ENCODE results near the gene CD200R1. TPM values are rescaled to one million over a fixed set of nuclear protein-coding genes. Genes with fewer than 3 reads are reported as not detected.
A peak's percentile ranks its signal among the peaks of the same experiment; 100 is the strongest.

The CD200R1 gene
- polyA plus RNA-seq, 4 donors, result 0.27 to 1.3 (median 0.48) TPM; not detected in 1

GRCh38 chr3:112967828-112968227, 7.1 kb downstream of the CD200R1 start:
- H3K9me3 ChIP-seq (ENCODE audit: control insufficient read depth in 2 of 2, insufficient read depth in 1 of 2, low read depth in 1 of 2, low read length in 1 of 2), result peaks cover 0 to 15% of the 10 kb centered on the region in 2 donors
- no peaks in the 10 kb centered on the region for H3K4me1 ChIP-seq (ENCODE audit: control insufficient read depth in 3 of 3, insufficient read depth in 2 of 3, low read depth in 1 of 3, low read length in 2 of 3)
- WGBS, 3 donors, result 12 to 47% (median 25%) methylated on average over 1 of the region's 1 CpG
- H3K36me3 ChIP-seq (ENCODE audit: control insufficient read depth in 3 of 3, insufficient read depth in 2 of 3, low read depth in 1 of 3, low read length in 3 of 3), result no peaks in the 10 kb centered on the region
- DNase-seq, result no peak
- no peaks in the 10 kb centered on the region for H3K27me3 ChIP-seq (ENCODE audit: control insufficient read depth in 3 of 3, insufficient read depth in 3 of 3, low read length in 3 of 3)
- no peak overlapping the region for H3K4me3 ChIP-seq (ENCODE audit: low read depth in 1 of 3, low read length in 3 of 3)
- FAIRE-seq, result no peak
- no peak overlapping the region for H3K27ac ChIP-seq (ENCODE audit: low read depth in 1 of 3, low read length in 2 of 3)

DNA sequence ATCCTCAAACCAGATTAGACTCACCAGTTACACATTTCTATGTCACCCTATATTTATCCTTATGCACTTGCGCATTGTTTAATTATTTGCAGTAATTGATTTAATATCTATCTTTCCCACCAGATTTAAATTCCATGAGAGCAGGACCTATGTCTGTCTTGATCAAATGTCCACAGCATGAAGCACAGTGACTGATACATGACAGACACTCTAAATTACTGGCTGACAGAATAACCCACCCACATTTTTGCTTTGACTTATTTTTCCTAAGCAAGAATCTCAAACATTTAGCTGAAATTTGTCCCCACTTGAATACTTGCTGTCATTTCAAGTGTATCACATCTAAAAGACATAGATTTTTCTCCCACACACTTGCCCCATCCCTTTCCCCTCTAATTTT, 7.5 kb downstream of the CD200R1 start:
- DNase-seq (no peak), FAIRE-seq (no peak)
- H3K27ac ChIP-seq (ENCODE audit: low read depth in 1 of 3, low read length in 2 of 3), result no peak overlapping the region
- H3K4me1 ChIP-seq (ENCODE audit: control insufficient read depth in 3 of 3, insufficient read depth in 2 of 3, low read depth in 1 of 3, low read length in 2 of 3), result no peaks in the 10 kb centered on the region
- no peak overlapping the region for H3K4me3 ChIP-seq (ENCODE audit: low read depth in 1 of 3, low read length in 3 of 3)
- peaks cover 0 to 15% of the 10 kb centered on the region in 2 donors for H3K9me3 ChIP-seq (ENCODE audit: control insufficient read depth in 2 of 2, insufficient read depth in 1 of 2, low read depth in 1 of 2, low read length in 1 of 2)
- WGBS, 3 donors, result 91 to 95% (median 95%) methylated on average over 1 of the region's 1 CpG
- H3K36me3 ChIP-seq (ENCODE audit: control insufficient read depth in 3 of 3, insufficient read depth in 2 of 3, low read depth in 1 of 3, low read length in 3 of 3), result no peaks in the 10 kb centered on the region
- H3K27me3 ChIP-seq (ENCODE audit: control insufficient read depth in 3 of 3, insufficient read depth in 3 of 3, low read length in 3 of 3), result no peaks in the 10 kb centered on the region

DNA sequence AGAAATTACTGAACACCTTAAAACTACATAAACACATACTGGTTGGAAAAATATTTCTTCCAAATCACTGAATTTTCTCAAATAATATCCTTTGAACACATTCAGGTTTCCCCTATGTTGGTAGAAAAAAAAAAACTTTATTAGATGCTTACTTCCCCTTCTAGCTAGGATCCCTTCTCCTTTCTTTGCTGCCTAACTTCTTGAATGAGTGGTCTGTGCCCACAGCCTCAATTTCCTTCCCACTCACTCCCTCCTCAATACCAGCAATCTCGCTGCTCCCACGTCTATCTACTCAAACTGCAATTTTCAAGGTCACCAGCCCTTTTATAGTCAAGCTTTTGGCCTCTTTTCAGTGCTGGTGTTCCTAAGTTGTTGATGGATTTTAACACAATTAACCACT, 8.3 kb downstream of the CD200R1 start:
- H3K36me3 ChIP-seq (ENCODE audit: control insufficient read depth in 3 of 3, insufficient read depth in 2 of 3, low read depth in 1 of 3, low read length in 3 of 3), result no peaks in the 10 kb centered on the region
- no peak overlapping the region for H3K4me3 ChIP-seq (ENCODE audit: low read depth in 1 of 3, low read length in 3 of 3)
- H3K4me1 ChIP-seq (ENCODE audit: control insufficient read depth in 3 of 3, insufficient read depth in 2 of 3, low read depth in 1 of 3, low read length in 2 of 3), result no peaks in the 10 kb centered on the region
- FAIRE-seq (no peak), DNase-seq (no peak)
- 10 to 34% (median 20%) methylated on average over 2 of the region's 2 CpGs for WGBS, 3 donors
- peaks cover 0 to 15% of the 10 kb centered on the region in 2 donors for H3K9me3 ChIP-seq (ENCODE audit: control insufficient read depth in 2 of 2, insufficient read depth in 1 of 2, low read depth in 1 of 2, low read length in 1 of 2)
- H3K27ac ChIP-seq (ENCODE audit: low read depth in 1 of 3, low read length in 2 of 3), result no peak overlapping the region
- no peaks in the 10 kb centered on the region for H3K27me3 ChIP-seq (ENCODE audit: control insufficient read depth in 3 of 3, insufficient read depth in 3 of 3, low read length in 3 of 3)

GRCh38 chr3:112965656-112966055, 9.2 kb downstream of the CD200R1 start:
- Histone ChIP-seq H3K4me3 (ENCODE audit: low read depth in 1 of 3, low read length in 3 of 3) (no peak overlapping the region), H3K27me3 (ENCODE audit: control insufficient read depth in 3 of 3, insufficient read depth in 3 of 3, low read length in 3 of 3) (no peaks in the 10 kb centered on the region), H3K4me1 (ENCODE audit: control insufficient read depth in 3 of 3, insufficient read depth in 2 of 3, low read depth in 1 of 3, low read length in 2 of 3) (no peaks in the 10 kb centered on the region), H3K36me3 (ENCODE audit: control insufficient read depth in 3 of 3, insufficient read depth in 2 of 3, low read depth in 1 of 3, low read length in 3 of 3) (no peaks in the 10 kb centered on the region), H3K9me3 (ENCODE audit: control insufficient read depth in 2 of 2, insufficient read depth in 1 of 2, low read depth in 1 of 2, low read length in 1 of 2) (peaks cover 0 to 15% of the 10 kb centered on the region in 2 donors), H3K27ac (ENCODE audit: low read depth in 1 of 3, low read length in 2 of 3) (no peak overlapping the region)
- WGBS, 3 donors, result 88 to 93% (median 90%) methylated on average over 6 of the region's 6 CpGs
- DNase-seq (no peak), FAIRE-seq (no peak)

GRCh38 chr3:112963683-112964082, 11.2 kb downstream of the CD200R1 start:
- H3K9me3 ChIP-seq (ENCODE audit: control insufficient read depth in 2 of 2, insufficient read depth in 1 of 2, low read depth in 1 of 2, low read length in 1 of 2), result peaks cover 0 to 15% of the 10 kb centered on the region in 2 donors
- no peaks in the 10 kb centered on the region for H3K27me3 ChIP-seq (ENCODE audit: control insufficient read depth in 3 of 3, insufficient read depth in 3 of 3, low read length in 3 of 3)
- DNase-seq, result no peak
- no peak for FAIRE-seq
- H3K4me3 ChIP-seq (ENCODE audit: low read depth in 1 of 3, low read length in 3 of 3), result no peak overlapping the region
- no peaks in the 10 kb centered on the region for H3K4me1 ChIP-seq (ENCODE audit: control insufficient read depth in 3 of 3, insufficient read depth in 2 of 3, low read depth in 1 of 3, low read length in 2 of 3)
- no peaks in the 10 kb centered on the region for H3K36me3 ChIP-seq (ENCODE audit: control insufficient read depth in 3 of 3, insufficient read depth in 2 of 3, low read depth in 1 of 3, low read length in 3 of 3)
- H3K27ac ChIP-seq (ENCODE audit: low read depth in 1 of 3, low read length in 2 of 3), result no peak overlapping the region

DNA sequence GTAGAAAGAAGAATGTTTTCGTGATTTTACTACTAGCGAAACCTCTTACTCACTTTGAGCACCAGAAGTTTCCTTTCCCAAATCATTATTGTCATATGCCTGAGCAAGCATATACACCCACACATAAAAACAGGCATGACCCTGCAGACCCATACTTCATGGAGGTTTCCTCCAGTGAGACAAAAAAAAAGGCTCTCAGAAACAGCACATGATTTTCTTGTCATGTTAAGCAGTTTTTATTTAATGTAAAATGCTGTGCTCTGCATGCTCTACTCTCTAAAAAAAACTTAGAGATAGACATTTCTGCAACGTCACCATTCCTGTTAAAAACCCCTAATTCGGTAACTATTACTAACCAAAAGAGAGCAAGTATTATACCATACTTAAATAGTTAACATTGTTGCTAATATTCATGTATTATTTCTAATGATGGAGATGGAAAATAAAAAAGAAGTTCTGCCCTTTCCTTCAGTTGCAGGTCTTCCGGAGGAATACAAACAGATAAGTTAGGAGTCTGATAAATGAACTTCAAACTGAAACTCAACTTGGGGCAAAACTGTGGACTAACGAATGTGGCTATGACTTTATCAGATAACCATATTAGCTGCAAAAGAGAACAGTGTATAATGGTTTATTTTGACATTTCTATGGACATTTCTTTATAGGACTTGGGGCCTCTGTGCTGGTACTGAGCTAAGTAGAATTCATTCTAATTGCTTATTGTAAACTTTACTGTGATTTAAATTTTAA, 15.9 kb downstream of the CD200R1 start:
- no peaks in the 10 kb centered on the region for H3K36me3 ChIP-seq (ENCODE audit: control insufficient read depth in 3 of 3, insufficient read depth in 2 of 3, low read depth in 1 of 3, low read length in 3 of 3)
- H3K4me3 ChIP-seq (ENCODE audit: low read depth in 1 of 3, low read length in 3 of 3), result no peak overlapping the region
- DNase-seq (no peak), FAIRE-seq (peak; percentile 72)
- H3K27me3 ChIP-seq (ENCODE audit: control insufficient read depth in 3 of 3, insufficient read depth in 3 of 3, low read length in 3 of 3), result no peaks in the 10 kb centered on the region
- no peak overlapping the region for H3K27ac ChIP-seq (ENCODE audit: low read depth in 1 of 3, low read length in 2 of 3)
- WGBS, 3 donors, result 46 to 55% (median 47%) methylated on average over 6 of the region's 6 CpGs
- peaks cover 0 to 14% of the 10 kb centered on the region in 2 donors for H3K9me3 ChIP-seq (ENCODE audit: control insufficient read depth in 2 of 2, insufficient read depth in 1 of 2, low read depth in 1 of 2, low read length in 1 of 2)
- H3K4me1 ChIP-seq (ENCODE audit: control insufficient read depth in 3 of 3, insufficient read depth in 2 of 3, low read depth in 1 of 3, low read length in 2 of 3), result no peaks in the 10 kb centered on the region

DNA sequence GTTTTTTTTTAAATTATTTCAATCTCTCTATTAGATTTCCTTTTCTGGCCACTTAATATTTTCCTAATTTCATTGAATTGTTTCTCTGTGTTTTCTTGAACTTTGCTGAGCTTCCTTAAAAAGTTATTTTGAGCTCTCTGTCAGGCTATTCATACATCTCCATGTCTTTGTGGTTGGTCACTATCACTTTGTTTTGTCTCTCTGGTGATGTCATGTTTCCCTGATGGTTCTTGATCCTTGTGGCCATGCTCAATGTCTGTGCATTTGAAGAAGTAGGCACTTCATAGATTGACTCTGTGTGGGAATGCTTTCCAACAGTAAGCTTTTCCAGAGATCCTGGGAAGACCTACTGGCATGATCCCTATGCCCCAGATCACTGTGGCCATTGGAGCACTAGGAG, 18.6 kb downstream of the CD200R1 start:
- Histone ChIP-seq H3K9me3 (ENCODE audit: control insufficient read depth in 2 of 2, insufficient read depth in 1 of 2, low read depth in 1 of 2, low read length in 1 of 2) (peaks cover 0 to 4% of the 10 kb centered on the region in 2 donors), H3K36me3 (ENCODE audit: control insufficient read depth in 3 of 3, insufficient read depth in 2 of 3, low read depth in 1 of 3, low read length in 3 of 3) (no peaks in the 10 kb centered on the region), H3K4me3 (ENCODE audit: low read depth in 1 of 3, low read length in 3 of 3) (no peak overlapping the region), H3K27me3 (ENCODE audit: control insufficient read depth in 3 of 3, insufficient read depth in 3 of 3, low read length in 3 of 3) (no peaks in the 10 kb centered on the region), H3K4me1 (ENCODE audit: control insufficient read depth in 3 of 3, insufficient read depth in 2 of 3, low read depth in 1 of 3, low read length in 2 of 3) (no peaks in the 10 kb centered on the region), H3K27ac (ENCODE audit: low read depth in 1 of 3, low read length in 2 of 3) (no peak overlapping the region)
- DNase-seq (no peak), FAIRE-seq (no peak)

DNA sequence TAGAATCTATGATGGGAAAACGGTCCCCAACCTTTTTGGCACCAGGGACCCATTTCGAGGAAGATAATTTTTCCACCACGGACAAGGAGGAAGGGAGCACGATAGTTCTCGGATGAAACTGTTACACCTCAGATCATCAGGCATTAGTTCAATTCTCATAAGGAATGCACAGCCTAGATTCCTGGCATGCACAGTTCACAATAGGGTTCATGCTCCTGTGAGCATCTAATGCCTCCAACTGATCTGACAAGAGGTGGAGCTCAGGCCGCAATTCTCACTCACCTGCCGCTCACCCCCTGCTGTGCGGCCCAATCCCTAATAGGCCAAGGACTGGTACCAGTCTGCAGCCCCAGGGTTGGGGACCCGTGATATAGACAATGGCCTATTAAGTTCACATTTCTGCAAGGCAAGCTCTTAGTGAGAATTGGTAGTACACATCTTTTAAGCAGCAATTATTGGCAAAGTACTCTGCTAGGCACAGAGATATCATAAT, 26.5 kb downstream of the CD200R1 start:
- Histone ChIP-seq H3K4me3 (ENCODE audit: low read depth in 1 of 3, low read length in 3 of 3) (no peak overlapping the region), H3K9me3 (ENCODE audit: control insufficient read depth in 2 of 2, insufficient read depth in 1 of 2, low read depth in 1 of 2, low read length in 1 of 2) (no peaks in the 10 kb centered on the region), H3K36me3 (ENCODE audit: control insufficient read depth in 3 of 3, insufficient read depth in 2 of 3, low read depth in 1 of 3, low read length in 3 of 3) (no peaks in the 10 kb centered on the region), H3K27me3 (ENCODE audit: control insufficient read depth in 3 of 3, insufficient read depth in 3 of 3, low read length in 3 of 3) (no peaks in the 10 kb centered on the region), H3K27ac (ENCODE audit: low read depth in 1 of 3, low read length in 2 of 3) (no peak overlapping the region), H3K4me1 (ENCODE audit: control insufficient read depth in 3 of 3, insufficient read depth in 2 of 3, low read depth in 1 of 3, low read length in 2 of 3) (no peaks in the 10 kb centered on the region)
- WGBS, 3 donors, result 73 to 83% (median 81%) methylated on average over 9 of the region's 9 CpGs
- no peak for FAIRE-seq
- no peak for DNase-seq

Data from small intestine (tissue), 7 donors.